ENCODE data around the gene DZIP3.

DNA sequence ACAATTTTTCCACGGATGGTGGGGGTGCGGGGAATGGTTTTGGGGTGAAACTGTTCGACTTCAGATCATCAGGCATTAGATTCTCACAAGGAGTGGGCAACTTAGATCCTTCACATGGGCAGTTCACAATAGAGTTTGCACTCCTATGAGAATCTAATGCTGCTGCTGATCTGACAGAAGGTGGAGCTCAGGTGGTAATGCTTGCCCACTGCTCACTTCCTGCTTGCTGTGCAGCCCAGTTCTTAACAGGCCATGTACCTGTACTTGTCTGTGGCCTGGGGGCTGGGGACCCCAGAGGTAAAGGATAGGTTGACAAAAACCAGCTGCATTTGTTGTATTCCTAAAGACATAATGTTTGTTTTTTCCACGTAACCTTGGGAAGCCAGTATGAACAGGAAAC, 16.0 kb downstream of the DZIP3 start:
- no peak for TF ChIP-seq CTCF (IDR thresholded peaks at IDR 0.05)
- no peak for TF ChIP-seq POLR2A (IDR thresholded peaks at IDR 0.05)
- no peak for TF ChIP-seq POLR2AphosphoS5 (IDR thresholded peaks at IDR 0.05)

Measured in breast epithelium (tissue), 3 donors.